Brain microvascular endothelial cell (primary cell): ENCODE measurements around the gene TBC1D1.

Experiments used
- DNase-seq: peaks from one replicate; pipeline ENCODE4 v3.0.0-alpha.2; 2020
- H3K27ac ChIP-seq: fragments of 250-450 bp; sonication (Bioruptor Pico); 2 replicates; pipeline ENCODE4 v1.5.1; 2020; ENCODE audit warnings: mild to moderate bottlenecking, moderate library complexity
- H3K27me3 ChIP-seq: fragments of 250-450 bp; sonication (Bioruptor Pico); replicated peaks from 2 replicates; pipeline ENCODE4 v1.5.1; 2020; ENCODE audit warnings: mild to moderate bottlenecking
- H3K36me3 ChIP-seq: fragments of 250-450 bp; sonication (Bioruptor Pico); replicated peaks from 2 replicates; pipeline ENCODE4 v1.5.1; 2020; ENCODE audit warnings: mild to moderate bottlenecking
- H3K4me3 ChIP-seq: 2 replicates; pipeline ENCODE4 v1.5.1; 2011; ENCODE audit warnings: low read depth, mild to moderate bottlenecking, control low read depth, low read length, moderate library complexity
- CTCF ChIP-seq: IDR thresholded peaks from 2 replicates; pipeline ENCODE4 v1.5.1; 2011; ENCODE audit warnings: low read depth, mild to moderate bottlenecking, moderate library complexity, low read length, control low read depth, inconsistent platforms; ENCODE audit errors: missing control alignments
- in situ Hi-C: cut with HindIII; loops from 2 replicates; pipeline ENCODE4 v1.10.0; 2017; ENCODE audit warnings: low sequenced_read_pairs, low pct_ligation_motif_present

Gene TBC1D1

GRCh38 chr4:37988670-37989069 lies 97.8 kb downstream of the TBC1D1 start:
- no peaks in the 10 kb centered on the region for H3K27me3 ChIP-seq
- no peak overlapping the region for H3K4me3 ChIP-seq
- H3K27ac ChIP-seq = no peak overlapping the region
- no peak for DNase-seq
- no peak for TF ChIP-seq CTCF
- in situ Hi-C loops = no loop called here
- H3K36me3 ChIP-seq = no peaks in the 10 kb centered on the region

GRCh38 chr4:37989398-37990260 lies 98.7 kb downstream of the TBC1D1 start:
- no peak for DNase-seq
- in situ Hi-C loops = no loop called here
- no peak overlapping the region for H3K27ac ChIP-seq
- H3K27me3 ChIP-seq = no peaks in the 10 kb centered on the region
- H3K4me3 ChIP-seq = no peak overlapping the region
- TF ChIP-seq CTCF = no peak
- H3K36me3 ChIP-seq = no peaks in the 10 kb centered on the region

- Histone ChIP-seq H3K36me3 (no peaks in the 10 kb centered on the region), H3K27me3 (no peaks in the 10 kb centered on the region), H3K4me3 (no peak overlapping the region), H3K27ac (no peak overlapping the region)
- in situ Hi-C loops = no loop called here
- DNase-seq = no peak
- TF ChIP-seq CTCF = no peak
Measured at GRCh38 chr4:37990731-37991245, 99.9 kb downstream of the TBC1D1 start.

- H3K27ac ChIP-seq = no peak overlapping the region
- in situ Hi-C loops = no loop called here
Measured at GRCh38 chr4:37991623-37992410, 100.9 kb downstream of the TBC1D1 start.

DNA sequence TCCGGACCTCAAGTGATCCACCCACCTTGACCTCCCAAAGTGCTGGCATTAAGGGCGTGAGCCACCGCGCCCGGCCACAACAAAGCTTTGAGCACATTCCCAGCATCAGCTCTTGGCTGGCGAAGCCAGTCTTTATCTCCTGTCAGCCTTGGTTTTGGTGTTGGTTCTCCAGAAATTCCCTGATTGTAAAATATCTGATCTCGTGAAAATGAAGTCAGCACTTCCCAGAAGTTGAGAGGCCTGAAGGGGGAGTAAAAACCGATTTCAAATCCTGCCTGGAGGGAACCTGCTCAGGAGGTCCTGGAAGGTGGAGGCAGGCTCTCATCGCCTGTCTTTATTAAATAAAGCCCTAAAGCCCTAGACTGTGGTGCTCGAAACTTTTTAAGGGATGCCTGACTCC lies 102.9 kb downstream of the TBC1D1 start:
- in situ Hi-C loops = no loop called here
- Histone ChIP-seq H3K36me3 (no peaks in the 10 kb centered on the region), H3K27ac (no peak overlapping the region), H3K27me3 (no peaks in the 10 kb centered on the region), H3K4me3 (no peak overlapping the region)
- no peak for DNase-seq
- no peak for TF ChIP-seq CTCF

More at GRCh38 chr4:37991623-37992410, 100.9 kb downstream of the TBC1D1 start:
- H3K27me3 ChIP-seq = no peaks in the 10 kb centered on the region
- no peak for DNase-seq
- TF ChIP-seq CTCF = no peak
- no peaks in the 10 kb centered on the region for H3K36me3 ChIP-seq
- H3K4me3 ChIP-seq = no peak overlapping the region
